GM23248 (cell line): Measurements from ENCODE around the gene WWOX.

Source experiments
- EZH2 ChIP-seq: fragments of 200-600 bp; sonication (generic); IDR thresholded peaks from 2 replicates; pipeline ENCODE4 v1.6.1; 2018; ENCODE audit warnings: antibody characterized with exemption, mild to moderate bottlenecking; ENCODE audit not compliant: insufficient read depth, poor library complexity, severe bottlenecking
- EZH2phosphoT487 ChIP-seq: fragments of 200-600 bp; sonication (generic); IDR thresholded peaks from 2 replicates; pipeline ENCODE4 v1.6.1; 2018; ENCODE audit warnings: antibody characterized with exemption, moderate library complexity, mild to moderate bottlenecking, low read depth; ENCODE audit not compliant: insufficient read depth

DNA sequence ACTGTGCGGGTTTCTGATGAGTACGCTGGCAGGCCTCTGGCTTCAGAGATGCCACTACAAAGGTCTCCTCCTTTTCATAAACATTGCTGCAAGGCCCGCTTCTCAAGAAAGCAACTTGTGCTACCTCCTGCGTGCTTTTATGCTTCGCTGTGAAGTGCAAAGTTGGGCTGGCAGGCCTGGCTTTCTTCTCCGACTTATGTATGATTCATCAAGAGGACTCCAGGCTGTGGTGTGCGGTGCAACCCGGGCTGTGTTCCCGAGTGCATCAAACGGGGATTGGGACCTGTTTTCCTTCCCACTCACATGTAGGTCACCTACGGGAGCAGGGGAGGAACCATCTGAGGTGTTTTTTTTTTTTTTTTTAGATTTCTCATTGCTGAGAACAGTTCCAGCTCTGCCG lies 534.1 kb downstream of the WWOX start:
- TF ChIP-seq EZH2phosphoT487 (no peak), EZH2 (no peak)
